Neutrophil (primary cell): ENCODE measurements around the gene TMEM87B.

Experiments used
- H3K27ac ChIP-seq: fragments of 200-600 bp; sonication (generic); 2 replicates; pipeline ENCODE4 v1.5.1; 2016; ENCODE audit warnings: mild to moderate bottlenecking, moderate library complexity
- H3K27me3 ChIP-seq: fragments of 200-600 bp; sonication (generic); 2 replicates; pipeline ENCODE4 v1.6.0; 2016; ENCODE audit warnings: mild to moderate bottlenecking
- H3K36me3 ChIP-seq: fragments of 200-600 bp; sonication (generic); 2 replicates; pipeline ENCODE4 v1.5.1; 2017
- H3K4me1 ChIP-seq, 2 experiments: fragments of 200-600 bp in 1 of 2; sonication (generic) in 1 of 2; 1 replicate in 1 of 2; 2 replicates in 1 of 2; pipeline versions ENCODE4 v1.5.1 to v1.6.1; 2013 to 2016; ENCODE audit warnings: low read depth in 1 of 2, low read length in 1 of 2, mild to moderate bottlenecking in 1 of 2, moderate library complexity in 1 of 2; ENCODE audit not compliant: control insufficient read depth in 1 of 2, insufficient read depth in 1 of 2
- H3K4me3 ChIP-seq, 2 experiments: fragments of 200-600 bp in 1 of 2; sonication (generic) in 1 of 2; 1 replicate in 1 of 2; 2 replicates in 1 of 2; pipeline ENCODE4 v1.5.1; 2013 to 2016; ENCODE audit warnings: low read depth in 1 of 2, low read length in 1 of 2, mild to moderate bottlenecking in 1 of 2, moderate library complexity in 1 of 2
- H3K9me3 ChIP-seq: fragments of 200-600 bp; sonication (generic); 2 replicates; pipeline ENCODE4 v1.5.1; 2016
- TF ChIP-seq, protein P1 (sequence below): fragments of 200-600 bp; sonication (generic); IDR thresholded peaks from 2 replicates; pipeline ENCODE4 v1.5.1; 2016; ENCODE audit warnings: antibody characterized with exemption

Gene TMEM87B

DNA sequence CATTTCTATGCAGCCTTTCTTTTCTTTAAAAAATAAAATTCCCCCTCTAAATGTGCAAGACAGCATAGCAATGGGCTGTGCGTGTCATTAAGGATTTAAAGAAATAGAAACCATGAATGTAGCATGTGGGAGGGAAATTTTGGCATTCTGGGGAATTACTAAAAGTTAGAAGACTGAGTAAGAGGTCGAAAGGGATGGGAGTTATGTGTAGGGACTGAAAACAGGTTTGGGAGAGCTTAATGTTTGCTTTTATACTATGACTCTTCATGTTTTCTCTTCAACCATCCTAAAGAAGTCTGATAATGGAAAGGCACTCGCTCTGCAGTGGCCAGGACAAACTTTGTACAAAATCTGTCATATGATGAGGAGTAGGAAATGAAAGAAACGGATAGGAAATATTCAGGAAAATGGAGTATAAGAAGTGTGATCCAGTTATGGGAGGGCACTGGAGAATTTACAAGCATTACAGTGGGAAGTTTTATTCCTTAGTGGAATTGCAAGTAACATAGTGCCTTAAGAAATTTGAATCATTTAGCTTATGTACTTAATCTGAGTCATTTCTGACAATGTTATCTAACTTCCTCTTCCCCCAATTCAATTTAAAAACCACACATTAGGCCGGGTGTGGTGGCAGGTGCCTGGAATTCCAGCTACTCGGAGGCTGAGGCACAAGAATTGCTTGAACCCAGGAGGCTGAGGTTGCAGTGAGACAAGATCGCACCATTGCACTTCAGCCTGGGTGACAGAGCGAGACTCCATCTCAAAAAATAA lies 20.6 kb downstream of the TMEM87B start:
- no peaks in the 10 kb centered on the region for H3K27me3 ChIP-seq
- H3K36me3 ChIP-seq, result peaks cover 39% of the 10 kb centered on the region
- TF ChIP-seq, protein P1, sequence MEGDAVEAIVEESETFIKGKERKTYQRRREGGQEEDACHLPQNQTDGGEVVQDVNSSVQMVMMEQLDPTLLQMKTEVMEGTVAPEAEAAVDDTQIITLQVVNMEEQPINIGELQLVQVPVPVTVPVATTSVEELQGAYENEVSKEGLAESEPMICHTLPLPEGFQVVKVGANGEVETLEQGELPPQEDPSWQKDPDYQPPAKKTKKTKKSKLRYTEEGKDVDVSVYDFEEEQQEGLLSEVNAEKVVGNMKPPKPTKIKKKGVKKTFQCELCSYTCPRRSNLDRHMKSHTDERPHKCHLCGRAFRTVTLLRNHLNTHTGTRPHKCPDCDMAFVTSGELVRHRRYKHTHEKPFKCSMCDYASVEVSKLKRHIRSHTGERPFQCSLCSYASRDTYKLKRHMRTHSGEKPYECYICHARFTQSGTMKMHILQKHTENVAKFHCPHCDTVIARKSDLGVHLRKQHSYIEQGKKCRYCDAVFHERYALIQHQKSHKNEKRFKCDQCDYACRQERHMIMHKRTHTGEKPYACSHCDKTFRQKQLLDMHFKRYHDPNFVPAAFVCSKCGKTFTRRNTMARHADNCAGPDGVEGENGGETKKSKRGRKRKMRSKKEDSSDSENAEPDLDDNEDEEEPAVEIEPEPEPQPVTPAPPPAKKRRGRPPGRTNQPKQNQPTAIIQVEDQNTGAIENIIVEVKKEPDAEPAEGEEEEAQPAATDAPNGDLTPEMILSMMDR, result no peak
- no peak overlapping the region for H3K27ac ChIP-seq
- H3K9me3 ChIP-seq, result no peaks in the 10 kb centered on the region
- H3K4me3 ChIP-seq, result no peak overlapping the region
- H3K4me1 ChIP-seq, result no peaks in the 10 kb centered on the region

DNA sequence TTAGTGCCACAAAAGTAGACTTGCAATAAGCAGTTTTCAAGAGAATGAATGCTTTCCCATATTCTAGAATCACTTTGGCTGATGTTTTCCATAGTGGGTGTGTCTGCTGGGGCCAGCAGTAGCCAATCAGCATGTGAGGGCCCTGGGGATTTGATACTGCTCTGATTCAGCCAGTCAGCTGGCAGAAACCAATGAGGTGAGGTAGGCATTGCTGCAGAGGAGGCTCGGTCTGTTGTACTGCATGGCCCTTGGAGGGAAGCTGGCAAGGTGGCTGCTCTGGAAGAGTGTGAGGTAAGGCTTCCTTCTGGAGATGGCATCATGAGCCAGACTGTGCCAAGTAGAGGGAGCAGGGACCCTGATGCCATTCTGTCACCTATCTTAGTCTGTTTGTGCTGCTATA lies 22.7 kb downstream of the TMEM87B start:
- no peak overlapping the region for H3K4me3 ChIP-seq
- no peaks in the 10 kb centered on the region for H3K27me3 ChIP-seq
- TF ChIP-seq, protein P1, result no peak
- H3K4me1 ChIP-seq, result no peaks in the 10 kb centered on the region
- no peaks in the 10 kb centered on the region for H3K9me3 ChIP-seq
- H3K36me3 ChIP-seq, result peaks cover 49% of the 10 kb centered on the region
- no peak overlapping the region for H3K27ac ChIP-seq

DNA sequence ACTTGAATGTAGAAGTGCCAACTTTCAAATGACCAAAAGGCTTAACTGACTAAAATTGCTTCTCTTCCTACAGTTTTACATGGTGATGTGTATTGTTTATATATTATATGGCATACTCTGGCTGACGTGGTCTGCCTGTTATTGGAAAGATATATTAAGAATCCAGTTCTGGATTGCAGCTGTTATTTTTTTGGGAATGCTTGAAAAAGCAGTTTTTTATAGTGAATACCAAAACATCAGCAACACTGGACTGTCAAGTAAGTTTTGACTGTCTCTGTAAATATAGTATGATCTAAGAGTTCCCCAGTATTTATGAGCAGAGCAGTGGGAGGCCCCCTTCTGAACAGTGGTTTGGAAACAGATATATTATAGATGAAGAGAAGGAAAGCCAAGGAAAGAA lies 26.2 kb downstream of the TMEM87B start:
- no peaks in the 10 kb centered on the region for H3K4me1 ChIP-seq
- H3K27ac ChIP-seq, result no peak overlapping the region
- H3K27me3 ChIP-seq, result no peaks in the 10 kb centered on the region
- no peak overlapping the region for H3K4me3 ChIP-seq
- peaks cover 78% of the 10 kb centered on the region for H3K36me3 ChIP-seq
- TF ChIP-seq, protein P1, result no peak
- H3K9me3 ChIP-seq, result no peaks in the 10 kb centered on the region

DNA sequence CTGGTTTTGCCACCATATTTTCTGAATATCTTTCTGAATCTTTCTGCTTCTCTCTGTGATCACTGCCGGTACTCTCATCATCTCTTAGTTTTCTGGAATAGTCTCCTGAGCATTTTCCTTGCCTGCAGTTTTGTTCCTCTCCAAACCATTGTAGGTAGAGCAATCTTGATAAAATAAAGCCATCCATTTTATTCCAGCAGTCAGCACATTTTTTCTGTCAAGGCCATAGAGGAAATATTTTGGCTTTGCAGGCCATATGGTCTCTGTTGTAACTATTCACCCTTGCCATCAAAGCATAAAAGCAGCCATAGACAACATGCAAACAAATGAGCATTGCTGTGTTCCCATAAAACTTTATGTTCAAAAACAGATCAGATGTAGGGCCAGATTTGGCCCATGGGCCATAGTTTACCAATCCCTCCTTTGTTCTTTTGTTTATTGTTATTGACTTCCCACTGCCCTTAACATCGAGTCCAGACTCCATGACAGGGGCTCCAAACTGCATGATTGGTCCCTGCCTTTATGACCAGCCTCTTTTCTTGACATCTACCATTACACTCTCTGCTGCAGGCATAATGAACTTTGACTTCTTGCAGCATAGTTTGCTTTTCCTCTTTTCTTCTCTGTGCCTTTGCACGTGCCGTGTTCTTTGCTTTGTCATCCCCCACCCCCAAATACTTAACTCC lies 29.8 kb downstream of the TMEM87B start:
- H3K4me1 ChIP-seq, result no peaks in the 10 kb centered on the region
- no peak overlapping the region for H3K27ac ChIP-seq
- H3K9me3 ChIP-seq, result no peaks in the 10 kb centered on the region
- H3K36me3 ChIP-seq, result peaks cover 85% of the 10 kb centered on the region
- TF ChIP-seq, protein P1, result no peak
- no peaks in the 10 kb centered on the region for H3K27me3 ChIP-seq
- H3K4me3 ChIP-seq, result no peak overlapping the region

DNA sequence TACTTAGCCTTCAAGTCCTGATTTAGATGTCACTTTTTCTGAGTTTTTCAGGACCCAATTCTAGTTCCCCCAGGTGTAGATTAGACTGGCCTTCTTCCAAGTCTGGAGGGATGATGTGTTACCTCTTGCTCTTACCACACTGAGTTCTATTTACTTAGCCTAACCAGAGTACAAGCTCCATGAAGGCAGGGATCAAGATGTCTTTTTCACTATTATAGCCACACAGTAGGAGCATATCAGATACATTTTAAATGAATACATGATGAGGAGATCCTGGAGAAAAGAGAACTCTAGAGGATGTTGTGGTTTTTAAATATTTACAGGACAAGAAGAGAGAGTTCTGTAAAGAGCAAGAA lies 30.3 kb downstream of the TMEM87B start:
- Histone ChIP-seq H3K27me3 (no peaks in the 10 kb centered on the region), H3K27ac (no peak overlapping the region)
- TF ChIP-seq, protein P1, result no peak

More for the DNA sequence above, 30.3 kb downstream of the TMEM87B start:
- H3K9me3 ChIP-seq, result no peaks in the 10 kb centered on the region
- H3K4me3 ChIP-seq, result no peak overlapping the region
- no peaks in the 10 kb centered on the region for H3K4me1 ChIP-seq
- peaks cover 91% of the 10 kb centered on the region for H3K36me3 ChIP-seq
